GM18867 (cell line): Measurements from ENCODE around the gene SMAGP.
"Not testable (repeated sequence)": the region's sequence is repeated elsewhere in the genome, so short reads cannot be mapped to it uniquely, and the experiment has no call there.

Experiments used
- ATAC-seq: cut with Tn5 transposase; IDR thresholded peaks from one replicate; pipeline ENCODE4 v1.9.1; 2021; ENCODE audit warnings: mild to moderate bottlenecking, moderate library complexity; ENCODE audit not compliant: unreplicated experiment

SMAGP gene

DNA sequence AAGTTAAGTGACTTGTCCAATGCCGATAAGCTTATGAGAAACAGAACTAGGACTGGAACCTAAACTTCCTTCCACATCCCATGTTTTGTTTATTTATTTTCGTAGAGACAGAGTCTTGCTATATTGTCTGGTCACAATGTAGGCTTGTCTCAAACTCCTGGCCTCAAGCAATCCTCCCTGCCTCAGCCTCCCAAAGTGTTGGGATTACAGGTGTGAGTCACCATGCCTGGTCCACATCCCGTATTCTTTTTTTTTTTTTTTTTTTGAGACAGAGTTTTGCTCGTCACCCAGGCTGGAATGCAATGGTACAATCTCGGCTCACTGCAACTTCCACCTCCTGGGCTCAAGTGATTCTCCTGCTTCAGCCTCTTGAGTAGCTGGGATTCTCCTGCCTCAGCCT, 43.1 kb downstream of the SMAGP start:
- not testable (repeated sequence) for ATAC-seq

DNA sequence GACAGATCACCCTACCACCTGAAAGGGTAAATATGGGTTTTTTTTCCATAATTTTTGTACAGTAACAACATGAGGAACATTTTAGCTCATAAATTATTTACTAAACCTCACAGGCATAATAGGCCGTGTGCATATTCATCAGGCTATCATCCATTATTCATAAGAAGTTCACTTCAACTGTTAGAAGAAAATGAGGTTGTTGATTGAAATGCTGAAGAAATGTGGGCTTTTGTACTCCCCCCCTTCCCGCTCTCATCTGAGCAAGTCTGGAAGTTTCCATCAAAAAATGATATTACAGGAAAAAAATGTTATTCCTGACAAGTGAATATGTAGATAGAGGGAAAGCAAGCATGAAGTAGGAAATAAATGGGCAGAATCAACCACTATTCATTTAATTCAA, 44.4 kb downstream of the SMAGP start:
- ATAC-seq: no peak

DNA sequence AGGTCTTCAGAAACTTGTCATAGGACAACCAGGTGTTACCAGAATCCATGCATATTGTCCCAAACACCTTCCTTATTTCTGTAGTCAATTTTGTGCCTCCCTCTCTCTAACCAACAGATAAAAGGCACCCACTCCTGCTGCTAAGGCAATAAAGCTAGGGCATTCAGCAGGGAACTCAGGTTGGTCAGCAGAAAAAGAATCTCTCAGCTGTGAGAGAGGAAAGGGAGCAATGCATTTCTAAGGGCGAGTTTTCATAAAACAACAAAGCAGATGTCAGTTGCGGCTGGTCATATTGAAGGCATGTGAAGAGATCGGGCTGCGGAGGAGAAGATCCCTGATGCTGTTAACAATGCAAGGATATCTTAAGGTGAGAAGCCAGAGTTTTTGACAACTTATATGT, 45.0 kb downstream of the SMAGP start:
- no peak for ATAC-seq

DNA sequence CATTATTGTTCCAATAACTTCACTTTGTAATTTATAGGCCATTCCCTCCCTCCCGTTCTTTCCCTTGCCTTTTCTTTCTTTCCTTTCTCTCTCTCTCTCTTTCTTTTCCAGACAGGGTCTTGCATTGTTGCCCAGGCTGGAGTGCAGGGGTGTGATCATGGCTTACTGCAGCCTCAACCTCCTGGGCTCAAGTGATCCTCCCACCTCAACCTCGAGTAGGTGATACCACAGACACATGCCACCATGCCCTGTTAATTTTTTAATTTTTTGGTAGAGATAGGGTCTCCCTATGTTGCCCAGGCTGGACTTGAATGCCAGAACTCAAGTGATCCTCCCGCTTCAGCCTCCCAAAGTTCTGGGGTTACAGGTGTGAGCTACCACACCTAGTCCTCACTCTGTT, 45.6 kb downstream of the SMAGP start:
- ATAC-seq: no peak

DNA sequence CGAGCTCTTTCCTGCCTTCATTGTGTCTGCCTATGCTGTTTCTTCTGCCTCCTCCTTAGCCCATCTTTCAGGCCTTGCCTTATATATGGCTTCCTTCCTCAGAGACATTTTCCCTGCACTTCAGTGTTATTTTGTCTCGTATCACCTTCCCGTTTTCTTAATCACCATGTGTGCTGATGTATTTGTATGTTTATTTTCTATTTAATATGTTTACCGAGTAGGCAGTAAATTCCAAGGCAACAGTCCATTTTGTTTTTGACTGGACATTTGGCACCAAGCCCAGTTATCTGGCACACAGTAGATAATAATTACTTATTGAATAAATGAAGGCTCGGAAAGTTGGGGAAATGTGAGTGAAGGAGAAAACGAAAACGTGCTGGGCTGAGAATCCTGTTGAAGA, 47.8 kb downstream of the SMAGP start:
- ATAC-seq: no peak

DNA sequence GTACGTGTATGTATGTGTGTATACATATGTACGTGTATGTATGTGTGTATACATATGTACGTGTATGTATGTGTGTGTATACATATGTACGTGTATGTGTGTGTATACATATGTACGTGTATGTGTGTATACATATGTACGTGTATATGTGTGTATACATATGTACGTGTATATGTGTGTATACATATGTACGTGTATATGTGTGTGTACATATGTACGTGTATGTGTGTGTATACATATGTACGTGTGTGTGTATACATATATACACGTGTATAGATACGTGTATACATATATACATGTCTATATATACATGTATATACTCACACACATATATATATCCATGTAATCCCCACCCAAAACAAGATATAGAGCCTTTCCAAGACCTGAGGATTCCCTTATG, 50.4 kb downstream of the SMAGP start:
- ATAC-seq: not testable (repeated sequence)

DNA sequence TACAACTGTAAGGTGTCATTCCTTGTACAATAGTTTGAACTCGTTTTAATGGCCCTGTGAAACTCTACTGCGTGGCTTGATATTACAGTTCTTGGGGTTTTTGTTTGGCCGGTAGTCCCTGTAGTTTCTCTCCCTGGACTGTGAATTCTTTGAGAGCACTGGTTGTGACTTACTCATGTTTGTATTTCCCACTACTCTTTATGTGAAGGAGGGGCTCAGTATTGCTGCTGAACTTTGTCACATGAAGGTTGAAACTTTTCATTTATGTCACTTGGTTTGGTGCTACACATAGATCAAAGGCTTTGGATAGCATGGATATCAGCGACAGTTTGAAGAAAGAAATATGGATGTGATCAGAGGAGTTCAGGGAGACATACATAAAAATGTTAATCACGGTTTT, 50.9 kb downstream of the SMAGP start:
- ATAC-seq: no peak

DNA sequence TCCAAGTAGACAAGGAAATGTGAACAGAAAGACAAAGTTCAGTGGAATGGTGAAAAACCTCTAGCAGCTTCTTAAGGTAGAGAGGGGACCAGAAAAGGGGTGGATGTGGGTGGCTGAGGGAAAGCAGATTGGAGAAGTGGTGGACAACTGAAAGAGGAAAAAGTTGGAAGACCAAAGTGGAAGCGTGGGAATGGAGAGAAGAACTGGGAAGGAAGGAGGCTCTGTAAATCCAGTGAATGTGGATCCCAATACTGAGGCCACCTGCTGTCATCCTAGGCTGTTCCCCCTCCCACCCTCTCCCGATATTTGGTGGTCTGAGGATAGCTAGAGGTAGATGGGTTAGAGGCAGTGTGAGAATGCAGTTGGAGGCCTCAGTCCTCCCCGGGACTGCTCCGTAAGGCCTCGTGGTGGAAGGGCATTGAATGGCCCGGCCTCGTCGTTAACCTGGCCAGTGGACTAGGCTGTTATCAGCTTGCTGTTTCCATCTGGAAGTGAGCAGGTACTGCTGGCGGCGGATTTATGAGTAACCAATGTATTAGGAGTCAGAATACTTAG, 51.5 kb downstream of the SMAGP start:
- ATAC-seq: no peak

DNA sequence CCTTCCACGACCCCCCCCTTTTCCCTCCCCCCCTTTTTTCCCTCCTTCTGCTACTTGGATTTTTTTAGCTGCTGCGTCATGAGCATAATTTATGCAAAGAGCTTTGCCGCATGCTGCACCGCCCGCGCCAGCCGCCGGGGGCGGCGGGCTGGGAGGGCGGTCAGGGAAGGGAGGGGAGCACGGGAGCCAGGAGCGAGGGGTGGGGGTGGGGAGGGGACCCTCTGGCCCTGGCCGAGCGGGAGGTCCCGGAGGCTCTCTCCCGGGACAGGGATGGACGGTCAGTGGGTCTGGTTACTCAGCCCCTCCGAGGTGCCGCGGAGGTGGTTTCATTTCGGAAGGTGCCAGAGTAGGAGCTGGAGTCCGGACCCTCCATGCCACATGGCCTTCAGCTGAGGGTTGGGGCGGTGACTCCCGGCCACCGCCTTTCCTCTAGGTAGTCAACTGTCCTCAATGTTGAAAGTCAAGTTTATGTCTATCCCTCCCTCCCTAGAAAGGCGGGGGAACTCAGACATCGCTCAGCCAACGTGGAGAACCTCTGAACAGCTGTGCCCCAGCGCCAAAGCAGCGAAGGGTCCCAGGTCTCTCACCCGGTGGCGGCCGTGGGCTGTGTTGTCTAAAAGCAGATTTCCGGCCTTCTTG, 52.1 kb downstream of the SMAGP start, which contains the start of gene POU6F1:
TSS of gene POU6F1 (minus strand) at position 95 of the 639 bp plus-strand sequence. CDS start 11,226 bp downstream, outside the sequence.
- peak; percentile 79 for ATAC-seq

DNA sequence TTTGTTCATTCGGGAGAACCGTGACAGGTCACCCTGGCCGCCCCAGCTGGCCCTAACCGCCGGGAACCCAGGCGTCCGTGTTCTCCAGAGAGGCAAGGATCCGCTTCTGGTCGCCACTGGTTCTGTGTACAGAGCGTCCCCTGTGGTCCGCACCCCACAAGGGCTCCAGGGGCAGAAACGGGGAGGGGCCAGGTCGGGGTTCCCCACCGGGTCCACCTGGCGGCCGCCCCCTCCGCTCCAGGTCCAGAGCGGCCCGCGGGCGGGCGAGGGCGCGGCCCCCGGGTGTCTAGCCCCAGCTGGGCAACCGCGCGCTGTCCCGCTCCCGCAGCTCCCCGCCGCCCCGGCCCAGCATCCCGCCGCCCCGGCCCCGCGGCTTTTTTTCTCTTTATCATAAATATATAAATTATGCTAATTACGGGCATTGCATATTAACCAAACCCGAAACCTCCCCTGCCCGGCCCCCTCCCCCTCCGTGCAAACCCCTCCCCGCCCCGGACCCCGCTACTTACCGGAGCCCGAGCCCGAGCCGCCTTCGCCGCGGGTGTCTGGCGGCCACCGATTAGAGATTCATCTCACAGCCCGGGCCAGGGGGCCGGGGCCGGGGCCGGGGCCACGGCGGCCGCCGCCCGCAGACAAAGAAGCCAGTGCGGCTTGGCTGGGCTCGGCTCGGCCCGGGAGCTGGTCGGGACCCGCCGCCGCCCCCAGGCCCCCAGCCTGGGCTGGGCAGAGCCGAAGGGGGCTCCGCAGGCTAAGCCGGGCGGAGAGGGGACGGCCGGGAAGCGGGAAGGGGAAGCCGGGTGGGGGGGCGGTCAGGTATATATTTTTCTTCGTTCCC, 52.9 kb downstream of the SMAGP start:
- peak; percentile 52 for ATAC-seq

DNA sequence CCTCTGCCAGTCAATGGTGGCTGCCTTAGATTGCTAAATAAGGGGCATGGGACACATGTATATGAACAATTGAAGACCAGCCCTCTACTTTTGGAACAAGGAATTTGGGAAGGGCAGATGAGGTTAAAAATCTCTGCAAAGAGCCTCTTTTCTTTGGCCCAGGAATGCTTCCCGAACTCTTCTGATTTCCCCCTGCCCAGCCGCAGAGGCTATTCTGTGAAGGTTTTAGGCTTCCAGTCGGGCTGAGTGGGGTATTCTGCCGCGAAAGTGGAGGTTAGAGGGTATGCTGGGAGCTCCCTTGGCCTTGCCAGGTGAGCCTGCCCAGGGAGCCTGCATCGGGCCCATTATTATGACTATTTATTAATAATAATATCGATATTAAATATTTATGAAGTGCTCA, 53.6 kb downstream of the SMAGP start:
- no peak for ATAC-seq

DNA sequence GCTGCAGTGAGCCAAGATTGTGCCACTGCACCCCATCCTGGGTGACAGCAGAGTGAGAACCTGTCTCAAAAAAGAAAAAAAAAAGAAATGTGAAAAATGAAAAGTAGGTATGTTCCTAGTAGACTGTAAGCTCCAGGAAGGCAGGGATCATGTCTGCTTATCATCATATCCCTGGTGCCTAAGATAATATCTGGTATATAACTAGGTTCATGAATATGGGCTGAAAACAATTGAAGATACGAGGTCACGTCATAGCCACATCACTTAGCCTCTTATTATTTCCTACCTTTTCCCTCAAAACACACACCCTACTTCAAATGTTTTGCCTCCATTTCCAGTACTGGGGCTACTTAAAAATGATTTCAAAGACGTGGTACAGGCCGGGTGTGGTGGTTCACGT, 55.3 kb downstream of the SMAGP start:
- ATAC-seq: no peak

DNA sequence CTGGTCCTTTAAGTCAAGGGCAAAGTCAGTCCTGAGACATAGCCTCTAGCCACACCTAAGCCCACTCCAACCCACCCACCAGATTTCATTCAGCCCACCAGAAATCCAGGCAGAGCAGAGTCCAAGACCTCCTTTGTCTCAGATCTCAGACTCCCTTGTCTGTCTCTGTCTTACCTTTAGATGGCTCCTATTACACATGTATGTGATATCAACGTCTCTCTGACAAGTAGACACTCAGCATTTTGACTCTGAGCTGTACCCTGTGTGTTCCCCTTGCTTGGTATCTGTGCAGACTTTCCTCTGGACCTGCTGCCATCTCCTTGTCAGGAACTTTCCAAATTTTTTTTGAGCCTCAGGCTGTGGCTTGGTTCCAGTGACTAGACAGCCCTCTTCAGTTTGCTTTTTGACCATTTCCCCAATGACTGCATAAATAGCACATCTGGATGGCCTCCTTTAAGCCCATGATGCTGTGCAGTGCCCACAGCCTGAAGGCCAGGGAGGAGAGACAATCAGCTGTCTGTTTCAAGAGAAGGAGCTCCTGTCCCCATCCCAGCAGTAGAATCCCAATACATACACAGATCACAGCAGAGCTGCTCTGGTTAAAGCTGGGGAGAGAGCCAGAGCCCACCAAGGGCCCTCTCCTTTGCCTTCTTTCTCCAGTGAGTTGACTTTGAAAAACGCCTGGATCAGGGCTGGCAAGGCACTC, 59.4 kb downstream of the SMAGP start:
- no peak for ATAC-seq

DNA sequence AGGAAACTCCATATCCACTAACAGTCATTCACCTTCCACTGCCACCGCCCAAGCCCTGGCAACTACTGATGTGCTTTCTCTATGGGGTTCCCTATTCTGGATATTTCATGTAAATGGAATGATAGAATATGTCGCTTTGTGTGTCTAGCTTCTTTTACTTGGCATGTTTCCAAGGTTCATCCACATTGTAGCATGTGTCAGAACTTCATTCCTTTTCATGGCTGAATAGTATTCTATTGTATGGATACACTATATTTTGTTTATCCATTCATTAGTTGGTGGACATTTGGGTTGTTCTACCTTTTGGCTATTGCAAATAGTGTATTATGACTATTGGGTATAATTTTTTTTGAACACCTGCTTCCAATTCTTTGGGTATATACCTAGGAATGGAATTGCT, 61.0 kb downstream of the SMAGP start:
- no peak for ATAC-seq

DNA sequence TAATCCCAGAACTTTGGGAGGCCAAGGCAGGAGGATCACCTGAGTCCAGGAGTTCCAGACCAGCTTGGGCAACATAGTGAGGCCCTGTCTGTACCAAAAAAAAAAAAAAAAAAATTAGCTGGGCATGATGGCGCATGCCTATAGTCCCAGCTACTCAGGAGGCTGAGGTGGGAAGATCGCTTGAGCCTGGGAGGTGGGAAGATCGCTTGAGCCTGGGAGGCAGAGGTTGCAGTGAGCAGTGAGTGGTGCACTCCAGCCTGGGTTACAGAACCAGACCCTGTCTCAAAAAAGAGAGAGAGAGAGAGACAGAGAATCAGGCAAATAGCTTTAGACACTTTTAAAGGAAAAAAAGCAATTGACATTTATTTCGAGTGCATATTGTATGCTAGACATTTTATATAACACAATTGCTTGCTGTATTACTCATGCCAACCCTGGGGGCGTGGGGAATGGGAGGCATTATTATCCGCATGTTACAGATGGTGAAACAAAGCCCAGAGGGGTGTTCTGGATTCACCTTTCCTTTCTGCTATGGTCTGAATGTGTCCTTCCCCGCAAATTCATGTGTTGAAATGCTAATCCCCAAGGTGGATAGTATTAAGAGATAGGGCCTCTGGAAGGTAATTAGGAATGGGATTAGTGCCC, 62.1 kb downstream of the SMAGP start:
- ATAC-seq: no peak

DNA sequence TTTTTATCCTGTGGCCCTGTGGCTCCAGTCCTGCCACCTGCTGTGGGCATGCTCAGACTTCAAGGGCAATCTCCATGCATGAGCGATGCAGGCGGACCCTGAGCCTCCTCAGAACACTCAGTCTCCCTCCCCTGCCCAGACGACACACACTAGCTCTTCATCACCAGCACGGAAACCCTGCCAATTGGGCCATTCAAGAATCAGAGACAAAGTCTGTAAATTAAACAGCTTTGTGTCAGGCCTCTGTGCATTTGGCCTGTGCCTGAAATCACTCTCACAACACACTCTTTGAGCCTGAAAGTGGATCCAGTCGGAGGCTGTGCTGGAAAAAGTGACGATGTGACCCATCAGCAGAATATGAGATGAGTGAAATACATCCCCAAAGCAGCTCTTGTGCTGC, 64.9 kb downstream of the SMAGP start:
- no peak for ATAC-seq

DNA sequence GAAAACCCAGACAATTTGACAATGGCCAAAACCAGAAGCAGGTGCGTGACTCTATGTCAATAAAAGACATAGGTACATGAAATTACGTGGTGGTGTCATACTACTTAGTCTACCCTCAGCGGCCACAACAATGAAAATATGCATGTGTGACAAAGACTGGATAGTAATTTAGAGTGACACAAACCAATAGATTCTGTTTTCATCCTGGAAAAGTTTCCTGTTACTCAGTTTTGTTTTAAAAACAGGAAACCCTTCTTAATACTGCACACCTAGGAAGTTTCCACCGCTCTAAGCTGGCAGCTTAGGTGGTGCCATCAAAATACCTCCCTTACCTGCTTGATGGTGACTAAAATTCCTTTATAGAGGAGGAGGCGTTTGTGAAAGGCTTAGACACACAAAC, 67.5 kb downstream of the SMAGP start:
- ATAC-seq: no peak

DNA sequence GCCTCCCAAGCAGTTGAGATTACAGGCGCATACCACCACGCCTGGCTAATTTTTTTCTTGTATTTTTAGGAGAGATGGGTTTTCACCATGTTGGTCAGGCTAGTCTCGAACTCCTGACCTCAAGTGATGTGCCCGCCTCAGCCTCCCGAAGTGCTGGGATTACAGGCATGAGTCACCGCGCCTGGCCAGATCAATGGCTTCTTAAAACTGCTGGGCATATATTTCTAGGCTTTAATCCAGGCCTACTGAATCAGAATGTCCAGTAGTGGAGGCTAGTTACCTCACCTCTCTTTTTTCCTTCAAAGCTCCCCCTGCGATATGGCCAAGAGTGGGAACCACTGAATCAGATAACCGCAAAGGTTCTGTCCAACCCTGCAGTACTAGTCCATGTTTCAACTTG, 69.4 kb downstream of the SMAGP start:
- no peak for ATAC-seq

DNA sequence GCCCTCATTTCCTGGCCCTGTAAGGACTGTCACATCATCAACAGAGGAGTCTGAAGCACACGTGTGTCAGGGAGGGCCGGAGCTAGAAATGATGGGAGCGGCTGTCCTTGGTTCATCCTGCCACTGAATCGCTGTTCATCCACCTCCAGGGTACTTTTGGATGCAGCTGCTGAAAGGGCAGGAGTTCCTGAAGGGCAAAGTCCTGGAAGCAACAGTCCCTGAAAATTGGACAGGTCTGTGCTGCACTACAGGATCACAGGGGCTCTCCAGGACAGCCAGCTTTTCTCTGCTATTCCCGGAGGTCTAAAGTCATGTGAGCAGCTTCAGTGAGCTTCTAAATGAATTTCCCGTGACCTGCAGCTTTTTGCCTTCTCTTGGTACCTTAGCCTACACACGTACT, 70.1 kb downstream of the SMAGP start:
- no peak for ATAC-seq

DNA sequence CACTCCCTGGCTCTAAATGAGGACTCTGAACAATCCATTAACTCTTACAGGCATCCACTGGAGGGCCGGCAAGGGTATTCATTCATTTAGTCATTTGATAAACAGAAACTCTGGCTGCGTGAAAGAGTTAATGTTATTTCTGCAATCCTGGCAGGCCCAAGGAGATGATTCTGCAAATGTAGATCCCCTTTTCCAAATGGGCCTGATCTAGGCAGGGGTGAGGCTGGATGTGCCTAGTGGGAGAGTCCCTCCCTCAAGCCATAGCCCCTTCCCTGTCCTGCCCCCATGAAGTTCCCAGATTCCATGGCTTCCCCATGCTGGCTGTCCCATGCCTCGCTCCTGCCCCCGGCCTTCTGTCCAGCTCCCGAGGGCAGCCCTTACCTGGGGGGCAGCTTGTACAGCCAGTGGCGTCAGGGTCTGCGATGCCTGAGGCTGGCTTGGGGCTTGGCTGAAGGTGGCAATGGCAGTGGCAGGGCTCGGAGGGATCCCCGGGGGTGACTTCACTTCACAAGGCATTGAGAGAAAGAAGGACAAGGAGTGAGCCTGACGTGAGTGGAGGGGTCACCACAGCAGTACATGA, 70.8 kb downstream of the SMAGP start:
- no peak for ATAC-seq
